ENCODE data around the gene BOLA3.

BOLA3 gene

DNA sequence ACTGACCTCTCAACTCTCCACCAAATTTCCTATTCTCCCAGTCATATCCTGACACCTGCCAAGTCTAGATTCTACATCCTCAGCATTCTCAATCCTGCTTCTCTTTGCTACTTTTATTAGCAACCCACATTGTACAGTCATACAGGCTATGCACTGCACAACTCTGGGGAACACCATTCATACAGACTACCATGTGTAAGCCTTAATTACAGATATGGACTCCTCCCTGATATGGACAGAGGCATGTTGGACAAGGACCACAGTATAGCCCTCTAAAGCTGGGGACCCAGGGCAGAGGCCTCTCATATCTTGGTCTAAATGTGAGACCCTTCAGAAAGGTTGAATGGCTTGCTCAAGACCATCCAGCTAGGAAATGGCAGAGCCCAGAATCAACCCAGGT lies 36.3 kb downstream of the BOLA3 start:
- Mint-ChIP-seq H3K36me3 (ENCODE audit: low read depth) (no peaks in the 10 kb centered on the region), H3K27me3 (ENCODE audit: low read depth, poor library complexity) (peaks cover 6% of the 10 kb centered on the region), H3K4me1 (peaks cover 8% of the 10 kb centered on the region), H3K27ac (no peak overlapping the region), H3K4me3 (no peak overlapping the region), H3K9me3 (peaks cover 5% of the 10 kb centered on the region)
- no peak for DNase-seq
- TF ChIP-seq, protein P1, sequence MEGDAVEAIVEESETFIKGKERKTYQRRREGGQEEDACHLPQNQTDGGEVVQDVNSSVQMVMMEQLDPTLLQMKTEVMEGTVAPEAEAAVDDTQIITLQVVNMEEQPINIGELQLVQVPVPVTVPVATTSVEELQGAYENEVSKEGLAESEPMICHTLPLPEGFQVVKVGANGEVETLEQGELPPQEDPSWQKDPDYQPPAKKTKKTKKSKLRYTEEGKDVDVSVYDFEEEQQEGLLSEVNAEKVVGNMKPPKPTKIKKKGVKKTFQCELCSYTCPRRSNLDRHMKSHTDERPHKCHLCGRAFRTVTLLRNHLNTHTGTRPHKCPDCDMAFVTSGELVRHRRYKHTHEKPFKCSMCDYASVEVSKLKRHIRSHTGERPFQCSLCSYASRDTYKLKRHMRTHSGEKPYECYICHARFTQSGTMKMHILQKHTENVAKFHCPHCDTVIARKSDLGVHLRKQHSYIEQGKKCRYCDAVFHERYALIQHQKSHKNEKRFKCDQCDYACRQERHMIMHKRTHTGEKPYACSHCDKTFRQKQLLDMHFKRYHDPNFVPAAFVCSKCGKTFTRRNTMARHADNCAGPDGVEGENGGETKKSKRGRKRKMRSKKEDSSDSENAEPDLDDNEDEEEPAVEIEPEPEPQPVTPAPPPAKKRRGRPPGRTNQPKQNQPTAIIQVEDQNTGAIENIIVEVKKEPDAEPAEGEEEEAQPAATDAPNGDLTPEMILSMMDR (IDR thresholded peaks at IDR 0.05): no peak

DNA sequence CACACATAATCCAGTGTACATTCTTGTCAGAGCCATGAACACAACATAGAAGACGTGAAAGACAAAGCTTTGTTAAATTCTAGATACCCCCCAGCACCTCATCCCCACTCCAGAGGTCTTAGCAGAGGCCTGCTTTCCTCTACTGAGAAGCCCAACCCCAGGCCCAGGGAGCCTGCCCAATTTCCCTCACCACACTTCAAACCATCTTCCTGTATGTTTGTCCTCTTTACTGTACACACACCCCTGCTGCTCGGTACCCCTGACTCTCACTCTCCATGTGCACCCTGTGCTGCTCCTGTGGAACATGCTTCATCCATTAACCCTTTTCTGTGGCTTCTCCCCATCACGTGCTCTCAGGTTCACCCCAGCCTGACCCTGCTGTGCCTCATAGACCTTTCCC lies 37.2 kb downstream of the BOLA3 start:
- Mint-ChIP-seq H3K27ac (no peak overlapping the region), H3K27me3 (ENCODE audit: low read depth, poor library complexity) (peaks cover 6% of the 10 kb centered on the region), H3K4me1 (peaks cover 8% of the 10 kb centered on the region), H3K36me3 (ENCODE audit: low read depth) (peaks cover under 1% of the 10 kb centered on the region), H3K9me3 (peaks cover 5% of the 10 kb centered on the region), H3K4me3 (no peak overlapping the region)
- DNase-seq: no peak
- TF ChIP-seq, protein P1 (IDR thresholded peaks at IDR 0.05): no peak

DNA sequence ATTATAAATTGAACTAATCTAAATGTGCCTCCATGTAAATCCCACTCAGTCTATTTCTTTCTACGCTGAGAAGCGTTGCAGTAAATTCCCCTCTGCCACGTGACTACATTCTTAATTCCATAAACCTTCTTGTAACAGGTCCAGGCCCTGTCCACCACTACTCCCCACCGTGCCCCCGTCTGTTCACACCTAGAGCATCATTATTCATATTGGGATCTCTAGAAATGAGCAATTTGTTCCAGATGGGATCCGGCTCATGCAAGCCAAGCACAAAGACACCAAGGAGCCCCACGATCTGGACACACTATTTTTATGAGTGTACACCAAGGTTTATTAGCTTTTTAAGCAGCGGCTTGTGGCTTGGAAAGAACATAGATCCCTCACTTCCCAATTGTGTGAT lies 38.2 kb downstream of the BOLA3 start:
- Mint-ChIP-seq H3K36me3 (ENCODE audit: low read depth) (peaks cover 10% of the 10 kb centered on the region), H3K4me1 (peaks cover 8% of the 10 kb centered on the region)

DNA sequence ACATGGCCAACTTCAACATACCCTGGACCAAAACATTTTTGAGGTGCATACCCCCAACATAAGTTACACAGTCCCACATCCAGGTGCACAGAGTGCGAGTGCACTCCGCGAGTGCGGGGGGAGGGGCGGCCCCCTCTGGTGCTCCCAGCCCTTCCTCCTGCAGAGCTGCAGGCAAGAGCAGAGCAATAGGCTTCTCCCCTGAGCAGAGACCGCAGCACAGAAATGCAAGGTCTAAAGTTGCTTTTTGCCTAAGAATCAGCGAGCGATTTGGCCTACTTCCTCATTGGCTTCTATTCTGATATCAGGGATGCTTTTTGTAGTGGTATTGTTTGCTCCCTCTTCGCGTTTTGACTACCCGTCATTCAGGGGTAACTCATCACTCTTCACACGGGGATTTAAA lies 40.6 kb downstream of the BOLA3 start:
- no peak overlapping the region for H3K4me3 Mint-ChIP-seq
- H3K4me1 Mint-ChIP-seq: peaks cover 12% of the 10 kb centered on the region
- no peaks in the 10 kb centered on the region for H3K9me3 Mint-ChIP-seq
- TF ChIP-seq, protein P1 (IDR thresholded peaks at IDR 0.05): no peak
- H3K36me3 Mint-ChIP-seq (ENCODE audit: low read depth): peaks cover 31% of the 10 kb centered on the region
- DNase-seq: peak; percentile 24
- no peaks in the 10 kb centered on the region for H3K27me3 Mint-ChIP-seq (ENCODE audit: low read depth, poor library complexity)
- H3K27ac Mint-ChIP-seq: no peak overlapping the region

More for the DNA sequence above, 38.2 kb downstream of the BOLA3 start:
- H3K4me3 Mint-ChIP-seq: no peak overlapping the region
- H3K27me3 Mint-ChIP-seq (ENCODE audit: low read depth, poor library complexity): no peaks in the 10 kb centered on the region
- H3K27ac Mint-ChIP-seq: peak overlapping the region; percentile 20
- peaks cover 5% of the 10 kb centered on the region for H3K9me3 Mint-ChIP-seq
- no peak for DNase-seq
- TF ChIP-seq, protein P1 (IDR thresholded peaks at IDR 0.05): no peak

DNA sequence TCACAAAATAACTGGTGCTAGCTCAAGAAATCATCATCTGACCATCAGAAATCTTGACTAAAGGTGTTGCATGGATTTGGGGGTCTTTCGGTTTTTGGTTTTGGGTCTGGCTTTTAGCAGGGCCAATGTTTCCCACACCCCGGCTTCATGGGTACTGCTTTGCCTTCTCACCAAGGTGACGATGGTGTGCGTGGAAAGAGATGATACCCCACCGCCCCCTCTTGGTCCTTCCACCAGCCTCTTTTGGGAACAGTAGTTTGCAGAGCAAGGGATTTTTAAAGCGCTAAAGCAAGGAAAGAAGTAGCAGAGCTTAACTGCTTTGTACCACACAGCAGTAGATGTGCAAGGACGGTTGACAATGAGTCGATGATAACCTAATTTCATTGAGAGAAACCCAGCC lies 42.3 kb downstream of the BOLA3 start:
- H3K4me1 Mint-ChIP-seq: peaks cover 12% of the 10 kb centered on the region
- peaks cover 44% of the 10 kb centered on the region for H3K36me3 Mint-ChIP-seq (ENCODE audit: low read depth)
- H3K9me3 Mint-ChIP-seq: no peaks in the 10 kb centered on the region
- TF ChIP-seq, protein P1 (IDR thresholded peaks at IDR 0.05): no peak
- no peaks in the 10 kb centered on the region for H3K27me3 Mint-ChIP-seq (ENCODE audit: low read depth, poor library complexity)
- no peak for DNase-seq
- no peak overlapping the region for H3K27ac Mint-ChIP-seq
- no peak overlapping the region for H3K4me3 Mint-ChIP-seq

DNA sequence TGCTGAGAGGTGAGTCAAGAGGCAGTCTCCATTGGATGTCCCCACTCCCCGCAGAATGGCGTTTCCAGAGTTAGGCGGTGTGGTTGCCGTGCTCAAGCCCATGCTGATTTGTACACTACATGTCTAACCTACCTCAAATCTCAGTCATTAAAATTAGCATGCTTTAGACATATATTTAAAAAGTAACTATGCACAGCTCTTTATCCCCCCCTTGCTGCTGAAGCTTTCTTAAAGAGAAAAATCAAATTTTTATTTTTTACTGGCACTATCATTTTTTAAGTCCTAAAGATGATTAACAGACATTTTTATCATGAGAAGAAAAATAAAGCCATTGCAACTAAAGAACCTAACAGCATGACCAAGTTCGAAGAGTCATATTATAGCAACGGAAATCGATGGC lies 42.9 kb downstream of the BOLA3 start:
- no peak for DNase-seq
- H3K36me3 Mint-ChIP-seq (ENCODE audit: low read depth): peaks cover 45% of the 10 kb centered on the region

More for the DNA sequence above, 42.9 kb downstream of the BOLA3 start:
- H3K4me1 Mint-ChIP-seq: peaks cover 12% of the 10 kb centered on the region
- no peak overlapping the region for H3K27ac Mint-ChIP-seq
- TF ChIP-seq, protein P1 (IDR thresholded peaks at IDR 0.05): no peak
- H3K9me3 Mint-ChIP-seq: no peaks in the 10 kb centered on the region
- H3K4me3 Mint-ChIP-seq: no peak overlapping the region
- no peaks in the 10 kb centered on the region for H3K27me3 Mint-ChIP-seq (ENCODE audit: low read depth, poor library complexity)

All from nephron progenitor cell (in vitro differentiated cells).